Activated CD4-positive, alpha-beta memory T cell treated with anti-CD3 and anti-CD28 coated beads, Interleukin-2, amount 10 ng/mL, durations not matched to agents 7 days and 5 days (primary cell): Measurements from ENCODE around the gene KIAA1217. TPM values are rescaled to one million over a fixed set of nuclear protein-coding genes. Genes with fewer than 3 reads are reported as not detected.

ENCODE experiments used
- CTCF ChIA-PET: fragments of 350-600 bp; sonication (Branson Sonifier 250); formaldehyde crosslinking; loops from one replicate; lab custom pipeline; 2021; ENCODE audit warnings: antibody characterized with exemption, inconsistent platforms; lab: Charles Lee
- POLR2A ChIA-PET: fragments of 350-600 bp; sonication (Branson Sonifier 250); formaldehyde crosslinking; loops from one replicate; lab custom pipeline; 2021; ENCODE audit warnings: antibody characterized with exemption; lab: Charles Lee
- DNase-seq: peaks from one replicate; pipeline ENCODE4 v3.0.0-alpha.2; 2020
- H3K27ac Mint-ChIP-seq: one replicate; pipeline ENCODE4 v1.8.0; 2021; ENCODE audit warnings: mild to moderate bottlenecking, mixed read lengths
- H3K27me3 Mint-ChIP-seq: one replicate; pipeline ENCODE4 v1.8.0; 2021; ENCODE audit warnings: mixed read lengths
- H3K36me3 Mint-ChIP-seq: one replicate; pipeline ENCODE4 v1.8.0; 2021; ENCODE audit warnings: low read depth, mixed read lengths
- H3K4me1 Mint-ChIP-seq: one replicate; pipeline ENCODE4 v1.8.0; 2021; ENCODE audit warnings: mixed read lengths
- H3K4me3 Mint-ChIP-seq: one replicate; pipeline ENCODE4 v1.8.0; 2021; ENCODE audit warnings: mild to moderate bottlenecking, mixed read lengths
- H3K9me3 Mint-ChIP-seq: one replicate; pipeline ENCODE4 v1.8.0; 2021; ENCODE audit warnings: mixed read lengths
- total RNA-seq, 2 experiments: library from RNA; stranded (reverse); gene quantifications; one replicate each; pipeline ENCODE4 v1.2.3, GENCODE V29; 2021

The KIAA1217 gene
- total RNA-seq, 2 experiments from 2014 or later, result 2.0 TPM

- H3K4me1 Mint-ChIP-seq, result peaks cover 51% of the 10 kb centered on the region
- CTCF ChIA-PET, result no interaction called here
- H3K27me3 Mint-ChIP-seq, result peaks cover 17% of the 10 kb centered on the region
- POLR2A ChIA-PET, result interaction anchor here (0.9 to 1.7 kb wide), 2 partner anchors 15 to 17 kb away, joined by 3 to 4 read pairs; no protein-coding TSS in a partner anchor
- DNase-seq, result no peak
- H3K9me3 Mint-ChIP-seq, result no peaks in the 10 kb centered on the region
- H3K4me3 Mint-ChIP-seq, result peak overlapping the region; percentile 56
- H3K36me3 Mint-ChIP-seq, result no peaks in the 10 kb centered on the region
- H3K27ac Mint-ChIP-seq, result peak overlapping the region; percentile 60
Measured at GRCh38 chr10:24465124-24465874, 256.4 kb downstream of the KIAA1217 start.

GRCh38 chr10:24465891-24466818 lies 257.2 kb downstream of the KIAA1217 start:
- Mint-ChIP-seq H3K36me3 (no peaks in the 10 kb centered on the region), H3K4me3 (peak overlapping the region; percentile 56), H3K27me3 (peaks cover 15% of the 10 kb centered on the region), H3K9me3 (no peaks in the 10 kb centered on the region), H3K4me1 (peaks cover 51% of the 10 kb centered on the region), H3K27ac (peak overlapping the region; percentile 60)
- ChIA-PET CTCF (interaction anchor here (1.3 kb wide), 1 partner anchor 17 kb away, joined by 5 read pairs; no protein-coding TSS in a partner anchor), POLR2A (interaction anchor here (0.9 to 1.7 kb wide), 3 partner anchors 16 to 18 kb away, joined by 3 to 6 read pairs (median 4); no protein-coding TSS in a partner anchor)
- peak; percentile 76 for DNase-seq

GRCh38 chr10:24467136-24467535 lies 258.2 kb downstream of the KIAA1217 start:
- Mint-ChIP-seq H3K27ac (no peak overlapping the region), H3K4me1 (peaks cover 51% of the 10 kb centered on the region), H3K4me3 (peak overlapping the region; percentile 42), H3K27me3 (peaks cover 13% of the 10 kb centered on the region), H3K9me3 (no peaks in the 10 kb centered on the region), H3K36me3 (no peaks in the 10 kb centered on the region)
- no peak for DNase-seq
- POLR2A ChIA-PET, result interaction anchor here (1.2 kb wide), 1 partner anchor 15 kb away, joined by 6 read pairs; no protein-coding TSS in a partner anchor
- CTCF ChIA-PET, result interaction anchor here (1.3 kb wide), 1 partner anchor 16 kb away, joined by 5 read pairs; no protein-coding TSS in a partner anchor

- Mint-ChIP-seq H3K4me1 (peaks cover 49% of the 10 kb centered on the region), H3K4me3 (peak overlapping the region; percentile 42), H3K9me3 (no peaks in the 10 kb centered on the region), H3K27ac (no peak overlapping the region), H3K36me3 (no peaks in the 10 kb centered on the region), H3K27me3 (peaks cover 13% of the 10 kb centered on the region)
- no peak for DNase-seq
- CTCF ChIA-PET, result interaction anchor here (1.3 kb wide), 1 partner anchor 15 kb away, joined by 5 read pairs; no protein-coding TSS in a partner anchor
- POLR2A ChIA-PET, result no interaction called here
Measured at GRCh38 chr10:24467605-24468004, 258.7 kb downstream of the KIAA1217 start.

- no peak overlapping the region for H3K4me3 Mint-ChIP-seq
- H3K27ac Mint-ChIP-seq, result no peak overlapping the region
- no peaks in the 10 kb centered on the region for H3K9me3 Mint-ChIP-seq
- no peak for DNase-seq
- ChIA-PET POLR2A (no interaction called here), CTCF (interaction anchor here (0.8 kb wide), 1 partner anchor 14 kb away, joined by 3 read pairs; no protein-coding TSS in a partner anchor)
- peaks cover 43% of the 10 kb centered on the region for H3K4me1 Mint-ChIP-seq
- no peaks in the 10 kb centered on the region for H3K36me3 Mint-ChIP-seq
- peaks cover 15% of the 10 kb centered on the region for H3K27me3 Mint-ChIP-seq
Measured at GRCh38 chr10:24468281-24468751, 259.4 kb downstream of the KIAA1217 start.

- no peak for DNase-seq
- peaks cover 2% of the 10 kb centered on the region for H3K9me3 Mint-ChIP-seq
Measured at GRCh38 chr10:24469993-24470392, 261.1 kb downstream of the KIAA1217 start.

GRCh38 chr10:24475598-24475997 lies 266.7 kb downstream of the KIAA1217 start:
- H3K27me3 Mint-ChIP-seq, result peaks cover 17% of the 10 kb centered on the region
- no peak for DNase-seq
- H3K4me1 Mint-ChIP-seq, result no peaks in the 10 kb centered on the region
- CTCF ChIA-PET, result no interaction called here
- no peak overlapping the region for H3K4me3 Mint-ChIP-seq
- POLR2A ChIA-PET, result no interaction called here
- no peaks in the 10 kb centered on the region for H3K36me3 Mint-ChIP-seq
- H3K9me3 Mint-ChIP-seq, result peaks cover 2% of the 10 kb centered on the region
- H3K27ac Mint-ChIP-seq, result no peak overlapping the region

More at GRCh38 chr10:24469993-24470392, 261.1 kb downstream of the KIAA1217 start:
- H3K36me3 Mint-ChIP-seq, result no peaks in the 10 kb centered on the region
- CTCF ChIA-PET, result no interaction called here
- peaks cover 26% of the 10 kb centered on the region for H3K4me1 Mint-ChIP-seq
- no peak overlapping the region for H3K4me3 Mint-ChIP-seq
- no peak overlapping the region for H3K27ac Mint-ChIP-seq
- H3K27me3 Mint-ChIP-seq, result peaks cover 15% of the 10 kb centered on the region
- POLR2A ChIA-PET, result no interaction called here

GRCh38 chr10:24476913-24477701 lies 268.2 kb downstream of the KIAA1217 start:
- Mint-ChIP-seq H3K27me3 (peaks cover 19% of the 10 kb centered on the region), H3K36me3 (no peaks in the 10 kb centered on the region), H3K9me3 (peaks cover 2% of the 10 kb centered on the region), H3K4me3 (no peak overlapping the region), H3K4me1 (no peaks in the 10 kb centered on the region), H3K27ac (no peak overlapping the region)
- CTCF ChIA-PET, result no interaction called here
- no peak for DNase-seq
- POLR2A ChIA-PET, result no interaction called here

GRCh38 chr10:24477915-24478314 lies 269.0 kb downstream of the KIAA1217 start:
- H3K4me1 Mint-ChIP-seq, result no peaks in the 10 kb centered on the region
- H3K9me3 Mint-ChIP-seq, result peaks cover 2% of the 10 kb centered on the region
- H3K4me3 Mint-ChIP-seq, result no peak overlapping the region
- no peaks in the 10 kb centered on the region for H3K36me3 Mint-ChIP-seq
- H3K27ac Mint-ChIP-seq, result no peak overlapping the region
- ChIA-PET CTCF (no interaction called here), POLR2A (no interaction called here)
- H3K27me3 Mint-ChIP-seq, result peaks cover 19% of the 10 kb centered on the region
- DNase-seq, result no peak

GRCh38 chr10:24479806-24480205 lies 270.9 kb downstream of the KIAA1217 start:
- H3K27ac Mint-ChIP-seq, result no peak overlapping the region
- H3K4me1 Mint-ChIP-seq, result peaks cover 10% of the 10 kb centered on the region
- no peak for DNase-seq
- ChIA-PET POLR2A (no interaction called here), CTCF (no interaction called here)
- peaks cover 18% of the 10 kb centered on the region for H3K27me3 Mint-ChIP-seq
- no peak overlapping the region for H3K4me3 Mint-ChIP-seq
- peaks cover 2% of the 10 kb centered on the region for H3K36me3 Mint-ChIP-seq
- H3K9me3 Mint-ChIP-seq, result no peaks in the 10 kb centered on the region

GRCh38 chr10:24480447-24480846 lies 271.5 kb downstream of the KIAA1217 start:
- no peaks in the 10 kb centered on the region for H3K9me3 Mint-ChIP-seq
- H3K27me3 Mint-ChIP-seq, result peaks cover 16% of the 10 kb centered on the region
- ChIA-PET CTCF (interaction anchor here (1.3 kb wide), 1 partner anchor 24 kb away, joined by 3 read pairs; no protein-coding TSS in a partner anchor), POLR2A (no interaction called here)
- no peak overlapping the region for H3K4me3 Mint-ChIP-seq
- H3K36me3 Mint-ChIP-seq, result peaks cover 2% of the 10 kb centered on the region
- peaks cover 10% of the 10 kb centered on the region for H3K4me1 Mint-ChIP-seq
- no peak for DNase-seq
- H3K27ac Mint-ChIP-seq, result no peak overlapping the region

GRCh38 chr10:24481241-24481640 lies 272.3 kb downstream of the KIAA1217 start:
- H3K9me3 Mint-ChIP-seq, result no peaks in the 10 kb centered on the region
- CTCF ChIA-PET, result interaction anchor here (0.6 to 1.3 kb wide), 3 partner anchors 12 to 1114 kb away, joined by 3 read pairs; no protein-coding TSS in a partner anchor
- no peak overlapping the region for H3K27ac Mint-ChIP-seq
- POLR2A ChIA-PET, result no interaction called here
- H3K4me3 Mint-ChIP-seq, result no peak overlapping the region
- peaks cover 19% of the 10 kb centered on the region for H3K27me3 Mint-ChIP-seq
- no peak for DNase-seq
- H3K4me1 Mint-ChIP-seq, result peaks cover 10% of the 10 kb centered on the region
- peaks cover 5% of the 10 kb centered on the region for H3K36me3 Mint-ChIP-seq
